Ecto neural progenitor cell (in vitro differentiated cells): ENCODE results near the gene CCL11.
"Not testable (repeated sequence)": the region's sequence is repeated elsewhere in the genome, so short reads cannot be mapped to it uniquely, and the experiment has no call there.

Source experiments
- DNase-seq: peaks from one replicate; pipeline ENCODE4 v3.0.0-alpha.2; 2018; ENCODE audit warnings: low spot score

The CCL11 gene

GRCh38 chr17:34307110-34307509 is 21.6 kb downstream of the CCL11 start:
- DNase-seq = peak; percentile 21

DNA sequence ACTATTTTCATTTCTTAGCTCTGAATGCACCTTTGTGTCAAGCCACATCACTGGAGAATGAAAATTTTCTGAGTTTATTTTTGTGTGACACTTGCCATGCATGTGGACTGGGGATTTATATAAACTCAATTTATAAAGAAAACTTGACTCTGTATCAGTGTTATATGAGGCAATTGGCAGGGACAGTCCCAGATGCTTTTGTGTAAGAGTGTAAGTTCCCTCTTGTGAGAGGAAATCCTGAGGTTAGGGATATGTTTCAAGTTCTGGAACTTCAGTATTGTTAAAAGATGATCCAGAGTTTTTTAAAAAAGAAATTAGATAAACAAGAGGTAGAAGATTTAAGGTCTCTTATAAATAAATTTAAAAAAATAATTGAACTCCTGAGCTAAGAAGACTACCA is 22.8 kb downstream of the CCL11 start:
- DNase-seq = no peak

- no peak for DNase-seq
Observed at GRCh38 chr17:34311291-34311690, 25.7 kb downstream of the CCL11 start.

DNA sequence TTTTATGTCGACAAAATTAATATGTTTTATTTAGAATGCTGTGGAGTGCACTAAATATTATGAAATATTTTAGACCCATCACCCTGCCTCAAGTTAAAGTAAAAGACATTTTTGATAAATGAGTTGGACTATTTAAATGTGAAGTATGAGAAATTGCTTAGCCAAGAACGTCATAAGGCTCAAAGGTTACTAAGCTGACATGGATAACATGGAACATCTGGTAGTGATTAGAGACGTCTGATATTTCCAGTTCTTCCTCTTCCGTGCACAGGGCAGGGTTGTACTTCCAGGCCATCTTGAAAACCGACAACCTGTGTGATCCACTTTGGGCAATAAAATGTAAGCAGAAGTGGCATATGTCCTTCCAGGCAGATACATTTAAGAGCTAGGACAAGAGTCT is 26.5 kb downstream of the CCL11 start:
- DNase-seq = no peak

DNA sequence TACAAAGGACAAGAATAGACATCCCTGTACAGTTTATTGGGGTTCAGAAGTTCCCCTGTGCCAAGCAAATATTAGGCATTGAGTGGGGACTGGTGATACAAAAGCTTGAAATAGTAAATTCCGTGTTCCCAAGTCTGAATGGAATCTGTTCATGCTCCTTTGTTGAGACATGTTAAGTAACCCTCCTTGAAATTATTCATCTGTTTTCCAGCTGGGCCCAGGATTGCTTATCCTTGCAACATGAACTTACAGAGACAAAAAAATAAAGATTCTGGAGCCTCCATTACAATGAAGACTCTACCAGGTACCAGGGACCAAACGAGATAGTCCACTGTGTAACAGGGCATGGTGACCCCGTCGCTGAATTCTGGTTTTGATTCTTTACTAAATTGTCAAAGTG is 27.6 kb downstream of the CCL11 start:
- no peak for DNase-seq

- no peak for DNase-seq
Observed at GRCh38 chr17:34314279-34314678, 28.7 kb downstream of the CCL11 start.

DNA sequence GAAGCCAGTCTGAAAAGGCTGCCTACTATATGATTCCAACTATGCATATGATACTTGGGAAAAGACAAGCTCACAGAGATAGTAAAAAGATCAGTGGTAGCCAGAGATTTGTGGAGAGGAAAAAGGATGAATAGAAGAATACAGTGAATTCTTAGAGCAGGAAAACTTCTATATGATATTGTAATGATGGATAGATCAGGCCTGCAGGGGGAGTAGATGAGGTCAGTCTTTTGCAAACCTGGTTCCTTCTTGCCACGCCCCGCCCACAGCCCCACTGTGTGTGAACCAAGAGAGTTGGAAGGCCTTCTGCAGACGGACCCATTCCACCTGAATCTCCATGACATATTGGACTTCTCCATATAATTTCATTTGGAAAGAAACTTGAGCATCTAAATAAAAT is 32.9 kb downstream of the CCL11 start:
- no peak for DNase-seq

DNA sequence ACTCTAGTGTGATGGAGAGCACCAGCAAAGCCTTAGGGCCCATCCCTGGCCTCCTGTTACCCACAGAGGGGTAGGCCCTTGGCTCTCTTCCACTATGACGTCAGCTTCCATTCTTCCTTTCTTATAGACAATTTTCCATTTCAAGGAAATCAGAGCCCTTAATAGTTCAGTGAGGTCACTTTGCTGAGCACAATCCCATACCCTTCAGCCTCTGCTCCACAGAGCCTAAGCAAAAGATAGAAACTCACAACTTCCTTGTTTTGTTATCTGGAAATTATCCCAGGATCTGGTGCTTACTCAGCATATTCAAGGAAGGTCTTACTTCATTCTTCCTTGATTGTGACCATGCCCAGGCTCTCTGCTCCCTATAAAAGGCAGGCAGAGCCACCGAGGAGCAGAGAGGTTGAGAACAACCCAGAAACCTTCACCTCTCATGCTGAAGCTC is 33.5 kb downstream of the CCL11 start, which contains the start of gene CCL8:
CCL8 (plus strand) TSS at position 397 of the 445 bp plus-strand sequence. CDS start 67 bp downstream, outside the sequence.
- no peak for DNase-seq

GRCh38 chr17:34321964-34322363 is 36.4 kb downstream of the CCL11 start:
- DNase-seq = no peak

GRCh38 chr17:34327580-34327979 is 42.0 kb downstream of the CCL11 start:
- DNase-seq = not testable (repeated sequence)

DNA sequence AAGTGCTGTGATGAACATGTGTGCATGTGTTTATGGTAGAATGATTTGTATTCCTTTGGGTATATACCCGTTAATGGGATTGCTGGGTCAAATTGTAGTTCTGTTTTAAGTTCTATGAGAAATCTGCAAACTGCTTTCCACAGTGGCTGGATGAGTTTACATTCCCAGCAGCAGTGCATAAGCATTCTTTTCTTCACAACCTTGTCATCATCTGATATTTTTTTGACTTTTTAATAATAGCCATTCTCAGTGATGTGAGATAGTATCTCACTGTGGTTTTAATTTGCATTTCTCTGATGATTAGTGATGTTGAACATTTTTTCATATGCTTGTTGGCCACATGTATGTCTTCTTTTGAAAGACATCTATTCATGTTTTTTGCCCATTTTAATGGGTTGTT is 52.2 kb downstream of the CCL11 start:
- DNase-seq = no peak
